Measurements from ENCODE around the gene SLC24A3. TPM values are rescaled to one million over a fixed set of nuclear protein-coding genes. Genes with fewer than 3 reads are reported as not detected.

Gene SLC24A3
- total RNA-seq, 1 experiment from 2014 or later, result not detected

DNA sequence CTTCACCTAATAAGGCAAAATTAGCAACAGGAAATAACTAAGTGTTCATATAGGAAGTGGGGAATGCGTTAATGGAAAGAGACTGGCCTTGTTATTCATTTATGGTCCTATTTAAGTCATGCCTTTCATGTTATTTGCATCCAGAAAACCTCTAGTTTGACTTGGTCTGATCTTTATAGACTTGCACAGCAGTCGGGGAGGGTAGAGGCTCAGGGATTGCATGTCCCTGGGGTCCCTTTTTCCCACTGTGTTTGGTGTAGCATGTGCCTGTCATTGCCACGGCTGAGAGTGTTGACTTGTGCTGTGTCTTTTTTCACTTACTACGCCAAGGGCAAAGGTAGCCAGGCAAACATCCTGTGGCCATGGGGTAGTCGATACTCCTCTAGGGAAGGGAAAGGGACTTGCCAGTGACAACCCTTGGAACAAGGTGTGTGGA is 440.2 kb downstream of the SLC24A3 start:
- Histone ChIP-seq H3K9me3 (ENCODE audit: insufficient read depth, low read depth) (no peaks in the 10 kb centered on the region; the same call in 1 of the 2 replicates), H3K27ac (no peak overlapping the region), H2AFZ (no peak overlapping the region), H3K4me2 (no peak overlapping the region), H3K4me3 (no peak overlapping the region), H3K36me3 (ENCODE audit: low read depth) (no peaks in the 10 kb centered on the region), H3K79me2 (ENCODE audit: low read depth) (no peaks in the 10 kb centered on the region), H3F3A (ENCODE audit: insufficient read depth, low read depth) (no peaks in the 10 kb centered on the region), H4K20me1 (ENCODE audit: insufficient read depth) (no peaks in the 10 kb centered on the region), H3K27me3 (ENCODE audit: insufficient read depth, low read depth) (peaks cover 80% of the 10 kb centered on the region), H3K4me1 (replicated peaks; ENCODE audit: insufficient read depth) (no peaks in the 10 kb centered on the region), H3K9me2 (ENCODE audit: insufficient read depth) (no peaks in the 10 kb centered on the region)
- ChIA-PET CTCF (no interaction called here), POLR2A (ENCODE audit: unreplicated experiment) (no interaction called here)
- DNase-seq, result no peak
- TF ChIP-seq, protein P1, sequence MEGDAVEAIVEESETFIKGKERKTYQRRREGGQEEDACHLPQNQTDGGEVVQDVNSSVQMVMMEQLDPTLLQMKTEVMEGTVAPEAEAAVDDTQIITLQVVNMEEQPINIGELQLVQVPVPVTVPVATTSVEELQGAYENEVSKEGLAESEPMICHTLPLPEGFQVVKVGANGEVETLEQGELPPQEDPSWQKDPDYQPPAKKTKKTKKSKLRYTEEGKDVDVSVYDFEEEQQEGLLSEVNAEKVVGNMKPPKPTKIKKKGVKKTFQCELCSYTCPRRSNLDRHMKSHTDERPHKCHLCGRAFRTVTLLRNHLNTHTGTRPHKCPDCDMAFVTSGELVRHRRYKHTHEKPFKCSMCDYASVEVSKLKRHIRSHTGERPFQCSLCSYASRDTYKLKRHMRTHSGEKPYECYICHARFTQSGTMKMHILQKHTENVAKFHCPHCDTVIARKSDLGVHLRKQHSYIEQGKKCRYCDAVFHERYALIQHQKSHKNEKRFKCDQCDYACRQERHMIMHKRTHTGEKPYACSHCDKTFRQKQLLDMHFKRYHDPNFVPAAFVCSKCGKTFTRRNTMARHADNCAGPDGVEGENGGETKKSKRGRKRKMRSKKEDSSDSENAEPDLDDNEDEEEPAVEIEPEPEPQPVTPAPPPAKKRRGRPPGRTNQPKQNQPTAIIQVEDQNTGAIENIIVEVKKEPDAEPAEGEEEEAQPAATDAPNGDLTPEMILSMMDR (conservative IDR thresholded peaks at IDR 0.05), result no peak
- TF ChIP-seq EZH2 (IDR thresholded peaks at IDR 0.05; ENCODE audit: low read depth), result no peak
- BruUV-seq (replicated peaks), result no TSS peak
- intact Hi-C loops (cut with micrococcal nuclease; ENCODE audit: unreplicated experiment), result no loop called here

DNA sequence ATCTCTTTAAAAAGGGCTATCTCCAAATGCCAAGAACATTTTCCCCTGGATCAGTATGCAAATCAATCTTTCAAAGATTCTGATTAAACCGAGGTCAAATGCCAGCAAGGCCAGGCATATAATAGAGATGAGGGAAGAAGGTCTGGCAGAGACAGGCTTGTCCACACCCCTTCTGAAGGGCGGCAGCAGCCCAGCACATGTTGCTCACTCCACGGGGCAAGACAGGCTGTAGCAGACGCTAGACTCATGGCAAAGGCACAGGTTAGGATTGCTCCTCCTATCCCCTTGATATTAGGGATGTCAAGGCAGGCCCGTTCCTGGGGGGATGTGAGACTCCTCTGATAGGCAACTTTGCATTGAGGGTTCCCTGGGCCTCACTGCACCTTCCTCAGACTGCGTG is 440.9 kb downstream of the SLC24A3 start:
- Histone ChIP-seq H3K79me2 (ENCODE audit: low read depth) (no peaks in the 10 kb centered on the region), H3K4me1 (replicated peaks; ENCODE audit: insufficient read depth) (no peaks in the 10 kb centered on the region), H4K20me1 (ENCODE audit: insufficient read depth) (no peaks in the 10 kb centered on the region), H3K9me3 (ENCODE audit: insufficient read depth, low read depth) (no peaks in the 10 kb centered on the region; the same call in 1 of the 2 replicates), H3K36me3 (ENCODE audit: low read depth) (no peaks in the 10 kb centered on the region), H3K9me2 (ENCODE audit: insufficient read depth) (no peaks in the 10 kb centered on the region), H3K4me2 (no peak overlapping the region), H2AFZ (no peak overlapping the region), H3F3A (ENCODE audit: insufficient read depth, low read depth) (no peaks in the 10 kb centered on the region), H3K4me3 (no peak overlapping the region), H3K27me3 (ENCODE audit: insufficient read depth, low read depth) (peaks cover 87% of the 10 kb centered on the region), H3K27ac (no peak overlapping the region)
- BruUV-seq (replicated peaks), result no TSS peak
- ChIA-PET POLR2A (ENCODE audit: unreplicated experiment) (no interaction called here), CTCF (no interaction called here)
- DNase-seq, result no peak
- TF ChIP-seq EZH2 (IDR thresholded peaks at IDR 0.05; ENCODE audit: low read depth), result no peak
- TF ChIP-seq, protein P1 (conservative IDR thresholded peaks at IDR 0.05), result no peak
- intact Hi-C loops (cut with micrococcal nuclease; ENCODE audit: unreplicated experiment), result no loop called here

DNA sequence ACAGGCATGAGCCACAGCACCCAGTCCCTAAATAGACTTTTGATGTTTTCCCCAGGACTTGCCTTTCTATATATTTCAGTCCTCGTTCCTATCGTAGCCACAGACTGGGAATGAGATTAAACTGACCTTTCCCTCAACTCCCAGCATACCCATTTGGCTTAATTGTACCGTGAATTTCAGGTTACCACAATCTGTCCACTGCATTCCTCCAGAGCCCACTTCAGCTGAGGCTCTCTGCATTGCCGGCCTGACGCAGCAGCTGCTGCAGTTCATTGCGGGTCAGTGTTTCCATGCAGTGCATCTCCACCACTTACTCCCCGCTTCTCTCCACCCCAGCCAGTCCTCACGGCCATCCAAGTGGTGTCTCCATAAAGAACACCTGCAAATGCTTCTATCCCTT is 442.5 kb downstream of the SLC24A3 start:
- H3F3A ChIP-seq (ENCODE audit: insufficient read depth, low read depth), result no peaks in the 10 kb centered on the region
- no peak overlapping the region for H3K4me2 ChIP-seq
- H4K20me1 ChIP-seq (ENCODE audit: insufficient read depth), result no peaks in the 10 kb centered on the region
- H3K36me3 ChIP-seq (ENCODE audit: low read depth), result no peaks in the 10 kb centered on the region
- no TSS peak for BruUV-seq (replicated peaks)
- no peak for DNase-seq
- no peaks in the 10 kb centered on the region for H3K9me2 ChIP-seq (ENCODE audit: insufficient read depth)
- intact Hi-C loops (cut with micrococcal nuclease; ENCODE audit: unreplicated experiment), result no loop called here
- H3K4me3 ChIP-seq, result no peak overlapping the region
- H3K4me1 ChIP-seq (replicated peaks; ENCODE audit: insufficient read depth), result no peaks in the 10 kb centered on the region
- H3K27ac ChIP-seq, result no peak overlapping the region
- POLR2A ChIA-PET (ENCODE audit: unreplicated experiment), result no interaction called here
- H3K79me2 ChIP-seq (ENCODE audit: low read depth), result no peaks in the 10 kb centered on the region
- H3K9me3 ChIP-seq (ENCODE audit: insufficient read depth, low read depth), result no peaks in the 10 kb centered on the region; the same call in 1 of the 2 replicates
- no peak overlapping the region for H2AFZ ChIP-seq
- peaks cover 89% of the 10 kb centered on the region for H3K27me3 ChIP-seq (ENCODE audit: insufficient read depth, low read depth)
- CTCF ChIA-PET, result no interaction called here
- TF ChIP-seq, protein P1 (conservative IDR thresholded peaks at IDR 0.05), result no peak
- no peak for TF ChIP-seq EZH2 (IDR thresholded peaks at IDR 0.05; ENCODE audit: low read depth)

Measured in PC-9 (cell line).